H9 (cell line): ENCODE measurements around the gene HECA. TPM values are rescaled to one million over a fixed set of nuclear protein-coding genes. Genes with fewer than 3 reads are reported as not detected.

Experiments
- DNase-seq: peaks from one replicate; pipeline ENCODE4 v3.0.0-alpha.2; 2017
- H2AFZ ChIP-seq: one replicate; pipeline ENCODE4 v1.6.1; 2013; ENCODE audit warnings: mild to moderate bottlenecking, low read length, control low read depth, moderate library complexity
- H2AK5ac ChIP-seq: 2 replicates; pipeline ENCODE4 v1.6.1; 2013; ENCODE audit warnings: low read length, control low read depth, mixed read lengths; ENCODE audit not compliant: insufficient read length
- H2BK120ac ChIP-seq: one replicate; pipeline ENCODE4 v1.6.1; 2013; ENCODE audit warnings: low read depth, mild to moderate bottlenecking, low read length, control low read depth, inconsistent platforms; ENCODE audit not compliant: poor library complexity, severe bottlenecking
- H2BK12ac ChIP-seq: 2 replicates; pipeline ENCODE4 v1.6.1; 2013; ENCODE audit warnings: low read length, control low read depth, mixed read lengths, low read depth; ENCODE audit not compliant: insufficient read length
- H2BK15ac ChIP-seq: 2 replicates; pipeline ENCODE4 v1.6.1; 2013; ENCODE audit warnings: low read depth, low read length, control low read depth
- H2BK20ac ChIP-seq: one replicate; pipeline ENCODE4 v1.6.1; 2013; ENCODE audit warnings: low read depth, mild to moderate bottlenecking, low read length, control low read depth, inconsistent platforms; ENCODE audit not compliant: poor library complexity, severe bottlenecking
- H2BK5ac ChIP-seq: 2 replicates; pipeline ENCODE4 v1.6.1; 2013; ENCODE audit warnings: low read length, control low read depth, mixed read lengths; ENCODE audit not compliant: insufficient read length
- H3K14ac ChIP-seq: 2 replicates; pipeline ENCODE4 v1.6.1; 2013; ENCODE audit warnings: low read length, control low read depth; ENCODE audit not compliant: insufficient read depth
- H3K18ac ChIP-seq: 2 replicates; pipeline ENCODE4 v1.6.1; 2013; ENCODE audit warnings: low read depth, mild to moderate bottlenecking, mixed read lengths, low read length, control low read depth; ENCODE audit not compliant: insufficient read length
- H3K23ac ChIP-seq: 2 replicates; pipeline ENCODE4 v1.6.1; 2013; ENCODE audit warnings: low read length, control low read depth, mixed read lengths, low read depth; ENCODE audit not compliant: insufficient read length
- H3K23me2 ChIP-seq: 2 replicates; pipeline ENCODE4 v1.6.1; 2013; ENCODE audit warnings: low read depth, mild to moderate bottlenecking, mixed read lengths, low read length, control low read depth; ENCODE audit not compliant: insufficient read length, poor library complexity, severe bottlenecking
- H3K27ac ChIP-seq: 2 replicates; pipeline ENCODE4 v1.5.1; 2013; ENCODE audit warnings: low read length, control low read depth, mixed read lengths, low read depth; ENCODE audit not compliant: insufficient read length
- H3K27me3 ChIP-seq: 2 replicates; pipeline ENCODE4 v1.6.1; 2013; ENCODE audit warnings: low read length, control low read depth, inconsistent platforms; ENCODE audit not compliant: insufficient read depth
- H3K4ac ChIP-seq: 2 replicates; pipeline ENCODE4 v1.6.1; 2013; ENCODE audit warnings: low read depth, mild to moderate bottlenecking, control low read depth, inconsistent platforms, low read length, moderate library complexity
- H3K4me1 ChIP-seq: 2 replicates; pipeline ENCODE4 v1.6.1; 2013; ENCODE audit warnings: low read length, control low read depth, inconsistent platforms; ENCODE audit not compliant: insufficient read depth
- H3K4me2 ChIP-seq: 2 replicates; pipeline ENCODE4 v1.6.1; 2013; ENCODE audit warnings: low read length, control low read depth, mixed read lengths; ENCODE audit not compliant: insufficient read length, insufficient read depth
- H3K56ac ChIP-seq: 2 replicates; pipeline ENCODE4 v1.6.1; 2013; ENCODE audit warnings: low read depth, mild to moderate bottlenecking, mixed read lengths, low read length, control low read depth; ENCODE audit not compliant: insufficient read length
- H3K79me1 ChIP-seq: 2 replicates; pipeline ENCODE4 v1.6.1; 2013; ENCODE audit warnings: low read depth, mild to moderate bottlenecking, moderate library complexity, low read length, control low read depth, inconsistent platforms; ENCODE audit not compliant: insufficient read depth, poor library complexity, severe bottlenecking
- H3K79me2 ChIP-seq: 2 replicates; pipeline ENCODE4 v1.6.1; 2013; ENCODE audit warnings: low read length, control low read depth, inconsistent platforms; ENCODE audit not compliant: insufficient read depth
- H3K9ac ChIP-seq: 2 replicates; pipeline ENCODE4 v1.6.1; 2013; ENCODE audit warnings: low read length, control low read depth, mixed read lengths; ENCODE audit not compliant: insufficient read length; ENCODE audit errors: extremely low read depth
- H3K9me3 ChIP-seq: one replicate; pipeline ENCODE4 v1.6.1; 2013; ENCODE audit warnings: low read depth, low read length, inconsistent platforms; ENCODE audit not compliant: control insufficient read depth
- H3T11ph ChIP-seq: one replicate; pipeline ENCODE4 v1.6.1; 2013; ENCODE audit warnings: mild to moderate bottlenecking, low read length, control low read depth, inconsistent platforms
- H4K20me1 ChIP-seq: one replicate; pipeline ENCODE4 v1.6.1; 2013; ENCODE audit not compliant: control insufficient read depth, insufficient read length, insufficient read depth
- H4K5ac ChIP-seq: 2 replicates; pipeline ENCODE4 v1.6.1; 2013; ENCODE audit warnings: low read depth, mild to moderate bottlenecking, mixed read lengths, low read length, control low read depth; ENCODE audit not compliant: insufficient read length
- H4K8ac ChIP-seq: replicated peaks from 2 replicates; pipeline ENCODE4 v1.6.1; 2013; ENCODE audit warnings: low read length, control low read depth, mixed read lengths, low read depth; ENCODE audit not compliant: insufficient read length
- H4K91ac ChIP-seq: 2 replicates; pipeline ENCODE4 v1.6.1; 2013; ENCODE audit warnings: low read depth, mild to moderate bottlenecking, moderate library complexity, mixed read lengths, low read length, control low read depth; ENCODE audit not compliant: insufficient read length
- H3K27ac Mint-ChIP-seq, 3 experiments: 2 replicates in 2 of 3; 3 replicates in 1 of 3; pipeline ENCODE4 v1.8.0; 2020 to 2021; ENCODE audit warnings: mixed read lengths in 3 of 3, mild to moderate bottlenecking in 1 of 3, moderate library complexity in 1 of 3
- H3K27me3 Mint-ChIP-seq: 2 replicates; pipeline ENCODE4 v1.8.0; 2021; ENCODE audit warnings: low read depth, mild to moderate bottlenecking, moderate library complexity, mixed read lengths
- H3K36me3 Mint-ChIP-seq, 3 experiments: 2 replicates in 2 of 3; 3 replicates in 1 of 3; pipeline ENCODE4 v1.8.0; 2020 to 2021; ENCODE audit warnings: low read depth in 3 of 3, mixed read lengths in 3 of 3; ENCODE audit not compliant: insufficient read depth in 1 of 3
- H3K4me1 Mint-ChIP-seq, 2 experiments: 2 replicates each; pipeline ENCODE4 v1.8.0; 2020; ENCODE audit warnings: mixed read lengths in 2 of 2
- H3K4me3 Mint-ChIP-seq, 2 experiments: 2 replicates in 1 of 2; 3 replicates in 1 of 2; pipeline ENCODE4 v1.8.0; 2020 to 2021; ENCODE audit warnings: mild to moderate bottlenecking in 2 of 2, mixed read lengths in 2 of 2, moderate library complexity in 1 of 2
- H3K9me3 Mint-ChIP-seq, 2 experiments: 2 replicates in 1 of 2; 3 replicates in 1 of 2; pipeline ENCODE4 v1.8.0; 2020; ENCODE audit warnings: mild to moderate bottlenecking in 2 of 2, mixed read lengths in 2 of 2, moderate library complexity in 1 of 2
- CTCF ChIP-seq: fragments of 200-600 bp; sonication (generic); conservative IDR thresholded peaks from 3 replicates; pipeline ENCODE4 v1.8.0; 2021; ENCODE audit warnings: antibody characterized with exemption, mild to moderate bottlenecking
- WGBS: extraction: QIAGEN DNeasy Blood & Tissue Kit; methylation state at CpG from one replicate; pipeline ENCODE4 v1.1.7; 2013; ENCODE audit warnings: missing lambda C conversion rate, low lambda C conversion rate, mixed read lengths; ENCODE audit not compliant: insufficient read length; ENCODE audit errors: extremely low coverage; 5-methylcytosine and 5-hydroxymethylcytosine counted together
- total RNA-seq: library from RNA; stranded (reverse); gene quantifications from 2 replicates; pipeline ENCODE4 v1.2.1, GENCODE V29; 2021

Gene HECA
- total RNA-seq, 1 experiment from 2014 or later = 4.8 TPM

DNA sequence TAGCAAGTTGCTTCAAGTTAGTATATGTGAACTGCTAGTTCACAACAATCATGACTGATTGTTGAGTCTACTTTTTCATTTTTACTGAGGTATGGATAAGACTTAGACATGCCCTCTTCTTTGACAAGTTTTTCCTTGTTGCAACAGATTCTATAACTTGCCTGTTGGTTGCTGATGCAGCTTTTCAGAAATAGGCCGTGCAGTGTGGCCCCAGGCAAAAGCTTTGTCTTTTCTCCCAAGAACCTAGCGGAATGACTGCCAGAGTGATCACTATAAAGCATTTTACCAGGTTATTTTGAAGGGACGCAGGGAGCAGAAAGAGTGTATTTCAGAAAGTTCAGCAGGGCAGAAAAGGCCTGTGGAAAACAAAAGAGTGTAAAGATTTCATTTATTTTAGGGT lies 16.0 kb downstream of the HECA start:
- H3K14ac ChIP-seq = no peak overlapping the region
- Mint-ChIP-seq H3K36me3 (no peaks in the 10 kb centered on the region), H3K27me3 (no peaks in the 10 kb centered on the region), H3K4me3 (no peak overlapping the region), H3K27ac (peak overlapping the region in 2 of 3 experiments; percentile 16 to 38; a peak in 4 of 7 replicates), H3K9me3 (no peaks in the 10 kb centered on the region), H3K4me1 (peaks cover 23 to 24% of the 10 kb centered on the region in 2 experiments)
- no peak overlapping the region for H3K4ac ChIP-seq
- H3K9me3 ChIP-seq = no peaks in the 10 kb centered on the region
- TF ChIP-seq CTCF = no peak
- no peak overlapping the region for H2AK5ac ChIP-seq
- no peak overlapping the region for H4K91ac ChIP-seq
- no peaks in the 10 kb centered on the region for H3K79me2 ChIP-seq
- H2BK20ac ChIP-seq = no peak overlapping the region
- H3K23me2 ChIP-seq = no peaks in the 10 kb centered on the region
- H2BK12ac ChIP-seq = no peak overlapping the region
- H3K27ac ChIP-seq = no peak overlapping the region
- no peak overlapping the region for H3K9ac ChIP-seq
- no peak for DNase-seq
- H4K8ac ChIP-seq = no peak overlapping the region
- H2BK15ac ChIP-seq = no peak overlapping the region
- H2AFZ ChIP-seq = no peak overlapping the region
- no peak overlapping the region for H2BK5ac ChIP-seq
- WGBS = no CpG with 5 or more reads among the region's 3 CpGs
- no peaks in the 10 kb centered on the region for H3K27me3 ChIP-seq
- H3K4me1 ChIP-seq = no peaks in the 10 kb centered on the region
- no peak overlapping the region for H3K18ac ChIP-seq
- H3K4me2 ChIP-seq = no peak overlapping the region
- H3T11ph ChIP-seq = no peak overlapping the region
- no peak overlapping the region for H4K5ac ChIP-seq
- H2BK120ac ChIP-seq = no peak overlapping the region
- H3K79me1 ChIP-seq = no peaks in the 10 kb centered on the region
- no peak overlapping the region for H3K56ac ChIP-seq
- no peak overlapping the region for H3K23ac ChIP-seq
- H4K20me1 ChIP-seq = no peaks in the 10 kb centered on the region
